Measurements from ENCODE around the gene RAB3C.
"Not testable (repeated sequence)": the region's sequence is repeated elsewhere in the genome, so short reads cannot be mapped to it uniquely, and the experiment has no call there.

The RAB3C gene, protein sequence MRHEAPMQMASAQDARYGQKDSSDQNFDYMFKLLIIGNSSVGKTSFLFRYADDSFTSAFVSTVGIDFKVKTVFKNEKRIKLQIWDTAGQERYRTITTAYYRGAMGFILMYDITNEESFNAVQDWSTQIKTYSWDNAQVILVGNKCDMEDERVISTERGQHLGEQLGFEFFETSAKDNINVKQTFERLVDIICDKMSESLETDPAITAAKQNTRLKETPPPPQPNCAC

DNA sequence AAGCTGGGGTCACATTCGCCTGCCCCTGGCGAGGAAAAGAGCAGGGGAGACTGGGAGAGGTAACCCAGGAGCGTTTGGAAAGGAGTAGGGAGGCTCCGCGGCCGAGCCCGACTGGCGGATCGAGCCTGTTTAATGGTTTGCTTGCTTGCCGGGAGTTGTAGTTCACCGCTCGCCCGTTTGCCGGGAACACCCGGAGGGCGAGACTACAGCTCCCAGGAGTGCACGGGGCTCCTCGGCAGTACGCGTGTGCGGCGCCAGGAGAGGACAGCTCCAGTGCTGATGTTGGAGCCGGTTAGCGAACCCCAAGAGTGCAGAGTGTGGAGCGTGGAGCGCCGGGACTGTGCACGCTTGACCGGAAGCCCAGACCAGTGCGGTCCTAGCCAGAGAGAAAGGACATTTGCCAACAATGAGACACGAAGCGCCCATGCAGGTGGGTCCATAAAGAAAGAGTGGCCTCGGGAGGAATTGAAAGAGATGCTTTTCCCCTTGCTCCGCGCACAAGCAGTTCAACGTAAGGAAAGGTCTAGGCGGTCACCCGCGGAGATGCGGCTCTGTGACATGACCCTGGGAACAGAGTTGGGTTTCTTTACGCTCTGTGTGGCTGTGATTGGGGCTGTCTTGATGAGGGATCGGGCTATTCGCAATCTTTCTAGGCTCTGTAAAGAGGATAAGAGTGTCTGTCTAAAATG is at the start of gene RAB3C:
TSS of gene RAB3C (plus strand) at position 273 of the 689 bp plus-strand sequence. CDS start at position 407, 134 bp downstream.
- peak; percentile 96 for DNase-seq

DNA sequence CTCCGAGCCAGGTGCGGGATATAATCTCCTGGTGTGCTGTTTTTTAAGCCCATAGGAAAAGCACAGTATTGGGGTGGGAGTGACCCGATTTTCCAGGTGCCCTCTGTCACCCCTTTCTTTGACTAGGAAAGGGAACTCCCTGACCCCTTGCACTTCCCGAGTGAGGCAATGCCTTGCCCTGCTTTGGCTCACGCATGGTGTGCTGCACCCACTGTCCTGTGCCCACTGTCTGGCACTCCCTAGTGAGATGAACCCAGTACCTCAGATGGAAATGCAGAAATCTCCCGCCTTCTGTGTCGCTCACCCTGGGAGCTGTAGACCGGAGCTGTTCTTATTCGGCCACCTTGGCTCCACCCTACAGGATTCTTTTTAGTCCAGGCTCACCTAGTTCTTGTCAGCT is 40.9 kb upstream of the RAB3C start:
- DNase-seq = not testable (repeated sequence)

DNA sequence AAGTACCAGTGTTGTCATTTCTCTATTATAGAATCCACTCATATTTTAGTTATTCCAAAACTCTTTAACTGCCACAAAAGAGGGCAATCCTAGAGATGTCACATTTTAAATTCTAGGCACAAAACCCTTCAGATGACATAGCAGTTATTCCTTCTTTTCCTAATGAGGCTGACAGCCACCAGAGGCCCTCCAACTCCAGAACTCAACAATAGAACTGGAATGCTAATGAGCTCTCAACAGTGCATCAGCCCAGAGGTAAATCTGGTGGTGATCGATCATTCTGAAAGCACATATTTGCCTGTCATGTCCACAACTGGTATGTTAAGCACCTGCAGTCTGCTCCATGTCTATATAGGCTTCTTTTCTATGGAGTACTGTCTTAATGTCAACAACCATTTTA is 40.2 kb upstream of the RAB3C start:
- no peak for DNase-seq

DNA sequence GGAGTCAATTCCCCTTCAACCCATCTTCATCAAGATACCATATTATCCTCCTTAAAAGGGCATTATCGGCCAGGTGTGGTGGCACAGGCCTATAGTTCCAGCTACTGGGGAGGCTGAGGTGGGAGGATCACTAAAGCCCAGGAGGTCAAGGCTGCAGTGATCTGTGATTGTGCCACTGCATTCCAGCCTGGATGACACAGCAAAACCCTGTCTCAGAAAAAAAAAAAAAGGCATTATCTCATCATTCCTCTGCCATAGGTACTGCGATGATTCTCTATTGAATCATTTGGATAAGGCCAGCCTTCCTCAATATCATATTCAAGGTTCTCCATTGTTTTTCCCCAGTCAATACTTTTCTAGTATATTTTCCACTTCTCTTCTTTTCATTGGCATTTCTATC is 39.2 kb upstream of the RAB3C start:
- no peak for DNase-seq

DNA sequence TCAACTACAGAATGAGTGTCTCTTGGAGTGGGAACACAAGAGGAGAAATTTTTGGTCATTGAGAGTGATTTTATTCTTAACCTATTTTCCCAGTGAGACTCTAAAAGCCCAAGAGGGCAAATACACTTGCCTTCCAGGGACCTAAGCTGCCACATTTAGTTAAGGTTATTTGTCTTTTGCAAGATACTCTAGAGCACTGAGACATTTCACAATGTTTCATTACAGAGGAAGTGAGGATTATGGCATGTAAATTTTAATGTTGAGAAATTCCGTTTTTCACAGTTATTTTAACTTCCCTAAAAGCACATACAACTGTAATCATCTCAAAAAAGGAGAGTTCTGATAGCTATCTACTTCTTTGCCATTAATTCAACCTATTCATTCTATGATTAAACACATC is 38.7 kb upstream of the RAB3C start:
- peak; percentile 91 to 92 for DNase-seq

DNA sequence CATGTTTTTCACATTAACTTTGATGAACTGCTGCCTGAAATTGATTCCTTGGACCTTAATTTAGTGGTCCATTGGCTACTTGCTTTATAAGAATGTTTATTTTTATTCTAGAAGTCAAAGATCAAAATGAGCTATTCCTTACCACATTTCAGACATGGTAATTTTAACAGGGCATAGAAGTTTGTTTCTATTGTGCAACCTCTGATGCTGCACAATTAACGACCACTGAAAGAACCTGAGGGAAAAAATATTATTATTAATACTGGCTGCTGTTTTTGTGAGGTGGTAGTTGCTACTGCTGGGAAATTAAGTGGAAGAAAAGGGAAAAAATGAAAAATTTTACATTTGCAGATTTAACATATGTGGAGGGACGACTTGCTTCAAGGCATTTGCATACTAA is 37.9 kb upstream of the RAB3C start:
- peak in 1 of 2 experiments; percentile 10 for DNase-seq

DNA sequence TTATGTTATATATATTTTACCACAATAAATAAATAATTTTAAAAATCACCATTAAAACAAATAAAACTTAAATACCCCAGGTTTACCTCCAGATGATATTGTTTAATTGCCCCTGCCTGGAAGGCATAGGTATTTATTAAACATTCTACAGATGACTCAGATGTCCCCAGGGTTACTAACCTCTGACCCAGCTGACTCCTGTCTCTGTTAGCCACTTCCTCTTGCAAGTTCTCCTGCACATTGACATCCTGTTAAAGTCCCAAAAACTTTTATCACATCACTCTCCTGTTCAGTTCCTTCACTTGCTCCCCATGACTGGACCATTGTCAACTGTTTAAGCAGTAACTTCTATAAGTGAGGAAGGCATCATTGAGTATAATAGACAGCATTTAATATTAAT is 37.0 kb upstream of the RAB3C start:
- DNase-seq = peak; percentile 81 to 84

DNA sequence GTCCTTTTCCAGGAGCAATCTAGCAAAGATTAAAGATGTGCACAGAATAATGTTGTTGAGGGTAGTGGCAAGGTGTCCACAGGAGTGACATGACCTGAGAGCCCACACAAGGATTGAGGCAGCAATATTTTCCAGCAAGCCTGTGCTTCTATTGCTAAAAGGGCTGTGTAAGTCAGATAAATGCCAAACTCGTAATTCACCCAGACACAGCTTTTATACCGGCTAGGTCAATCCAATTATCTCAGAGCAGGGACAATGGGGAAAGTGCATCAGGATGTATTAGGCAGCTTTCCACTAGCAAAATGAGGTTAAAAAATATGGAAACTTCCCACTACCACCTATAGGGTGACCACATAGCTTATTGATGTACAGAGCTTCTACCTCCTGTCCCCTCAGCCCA is 34.8 kb upstream of the RAB3C start:
- no peak for DNase-seq

DNA sequence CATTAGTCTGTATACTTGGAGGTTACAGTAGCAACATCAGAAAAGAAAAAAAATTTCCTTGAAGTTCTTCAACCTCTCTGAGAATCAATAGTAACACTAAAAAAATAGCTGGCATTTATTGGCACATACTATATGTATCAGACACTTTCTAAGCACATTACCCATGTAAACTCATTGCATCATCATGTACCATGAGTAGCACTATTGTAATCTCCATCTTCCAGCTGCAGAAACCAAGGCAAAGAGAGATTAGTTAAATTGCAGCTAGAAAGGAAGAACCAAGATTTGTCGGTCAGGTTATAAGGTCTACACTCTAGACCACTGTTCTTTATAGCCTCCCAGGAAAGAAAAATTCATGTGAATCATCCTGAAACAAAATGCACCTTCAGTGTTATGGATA is 31.4 kb upstream of the RAB3C start:
- no peak for DNase-seq

DNA sequence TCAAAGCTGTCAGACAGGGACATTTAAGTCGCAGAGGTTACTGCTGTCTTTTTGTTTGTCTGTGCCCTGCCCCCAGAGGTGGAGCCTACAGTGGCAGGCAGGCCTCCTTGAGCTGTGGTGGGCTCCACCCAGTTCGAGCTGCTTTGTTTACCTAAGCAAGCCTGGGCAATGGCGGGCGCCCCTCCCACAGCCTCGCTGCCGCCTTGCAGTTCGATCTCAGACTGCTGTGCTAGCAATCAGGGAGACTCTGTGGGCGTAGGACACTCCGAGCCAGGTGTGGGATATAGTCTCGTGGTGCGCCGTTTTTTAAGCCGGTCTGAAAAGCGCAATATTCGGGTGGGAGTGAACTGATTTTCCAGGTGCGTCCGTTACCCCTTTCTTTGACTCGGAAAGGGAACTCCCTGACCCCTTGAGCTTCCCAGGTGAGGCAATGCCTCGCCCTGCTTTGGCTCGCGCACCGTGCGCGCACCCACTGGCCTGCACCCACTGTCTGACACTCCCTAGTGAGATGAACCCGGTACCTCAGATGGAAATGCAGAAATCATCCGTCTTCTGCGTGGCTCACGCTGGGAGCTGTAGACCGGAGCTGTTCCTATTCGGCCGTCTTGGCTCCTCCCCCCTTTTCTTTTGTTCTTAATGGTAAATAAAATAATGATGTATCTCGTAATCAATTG is 25.1 kb upstream of the RAB3C start:
- DNase-seq = not testable (repeated sequence)

DNA sequence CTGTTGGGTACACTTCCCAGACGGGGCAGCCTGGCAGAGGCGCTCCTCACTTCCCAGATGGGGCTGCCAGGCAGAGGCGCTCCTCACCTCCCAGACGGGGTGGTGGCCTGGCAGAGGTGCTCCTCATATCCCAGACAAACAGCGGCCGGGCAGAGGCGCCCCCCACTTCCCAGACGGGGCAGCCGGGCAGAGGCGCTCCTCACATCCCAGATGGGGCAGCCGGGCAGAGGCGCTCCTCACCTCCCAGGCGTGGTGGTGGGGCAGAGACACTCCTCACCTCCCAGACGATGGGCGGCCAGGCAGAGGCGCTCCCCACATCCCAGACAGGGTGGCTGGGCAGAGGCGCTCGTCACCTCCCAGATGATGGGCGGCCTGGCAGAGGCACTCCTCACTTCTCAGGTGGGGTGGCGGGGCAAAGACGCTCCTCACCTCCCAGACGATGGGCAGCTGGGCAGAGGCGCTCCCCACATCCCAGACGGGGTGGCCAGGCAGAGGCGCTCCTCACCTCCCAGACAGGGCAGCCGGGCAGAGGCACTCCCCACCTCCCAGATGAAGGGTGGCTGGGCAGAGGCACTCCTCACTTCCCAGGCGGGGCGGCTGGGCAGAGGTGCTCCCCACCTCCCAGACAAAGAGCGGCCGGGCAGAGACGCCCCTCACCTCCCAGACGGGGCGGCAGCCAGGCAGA is 19.7 kb upstream of the RAB3C start:
- DNase-seq = not testable (repeated sequence)

DNA sequence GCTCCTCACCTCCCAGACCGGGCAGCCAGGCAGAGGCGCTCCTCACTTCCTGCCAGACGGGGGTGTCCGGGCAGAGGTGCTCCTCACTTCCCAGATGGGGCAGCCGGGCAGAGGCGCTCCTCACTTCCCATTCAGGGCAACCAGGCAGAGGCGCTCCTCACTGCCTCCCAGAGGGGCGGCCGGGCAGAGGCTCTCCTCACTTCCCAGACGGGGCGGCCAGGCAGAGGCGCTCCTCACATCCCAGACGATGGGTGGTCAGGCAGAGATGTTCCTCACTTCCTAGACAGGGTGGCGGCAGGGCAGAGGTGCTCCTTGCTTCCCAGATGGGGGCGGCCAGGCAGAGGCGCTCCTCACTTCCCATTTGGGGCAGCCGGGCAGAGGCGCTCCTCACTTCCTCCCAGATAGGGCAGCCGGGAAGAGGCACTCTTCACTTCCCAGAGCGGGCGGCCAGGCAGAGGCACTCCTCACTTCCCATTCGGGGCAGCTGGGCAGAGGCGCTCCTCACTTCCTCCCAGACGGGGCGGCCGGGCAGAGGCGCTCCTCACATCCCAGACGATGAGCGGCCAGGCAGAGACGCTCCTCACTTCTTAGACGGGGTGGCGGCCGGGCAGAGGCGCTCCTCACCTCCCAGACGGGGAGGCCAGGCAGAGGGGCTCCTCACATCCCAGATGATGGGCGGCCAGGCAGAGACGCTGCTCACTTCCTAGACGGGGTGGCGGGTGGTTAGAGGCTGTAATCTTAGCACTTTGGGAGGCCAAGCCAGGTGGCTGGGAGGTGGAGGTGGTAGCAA is 18.6 kb upstream of the RAB3C start:
- not testable (repeated sequence) for DNase-seq

DNA sequence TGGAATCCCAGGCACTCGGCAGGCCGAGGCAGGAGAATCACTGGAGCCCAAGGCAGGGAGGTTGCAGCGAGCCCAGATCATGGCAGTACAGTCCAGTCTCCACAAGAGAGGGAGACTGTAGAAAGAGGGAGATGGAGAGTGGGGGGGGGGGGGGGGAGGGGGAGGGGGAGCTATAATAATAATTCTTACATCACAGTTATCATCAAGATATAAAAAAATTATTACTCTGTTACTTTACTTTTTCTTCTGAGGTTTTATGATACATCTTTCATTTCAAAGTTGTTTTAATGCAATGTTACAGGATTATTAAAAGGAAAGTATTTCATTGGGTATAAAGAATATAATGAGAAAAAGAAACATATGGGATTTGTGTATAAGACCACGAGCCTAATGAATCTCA is 17.8 kb upstream of the RAB3C start:
- no peak for DNase-seq

DNA sequence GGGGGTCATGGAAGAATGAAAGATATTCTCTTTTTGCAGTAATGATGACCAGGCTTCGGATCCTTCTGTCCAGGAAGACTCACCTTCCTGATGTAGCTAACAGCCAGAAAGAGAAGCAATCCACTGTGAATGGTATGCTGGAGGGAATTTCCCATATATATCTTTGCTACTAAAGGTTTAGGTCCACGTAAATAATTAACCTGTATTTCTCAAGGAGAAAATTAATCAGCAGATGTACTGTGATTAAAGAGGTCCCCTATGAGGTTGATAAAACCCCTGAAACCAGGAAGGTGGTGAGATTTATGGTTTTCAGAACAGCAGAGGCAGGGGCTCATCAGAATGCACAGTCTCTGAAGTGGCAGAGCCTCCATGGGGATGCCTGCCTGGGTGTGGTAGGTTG is 11.4 kb upstream of the RAB3C start:
- DNase-seq = no peak

DNA sequence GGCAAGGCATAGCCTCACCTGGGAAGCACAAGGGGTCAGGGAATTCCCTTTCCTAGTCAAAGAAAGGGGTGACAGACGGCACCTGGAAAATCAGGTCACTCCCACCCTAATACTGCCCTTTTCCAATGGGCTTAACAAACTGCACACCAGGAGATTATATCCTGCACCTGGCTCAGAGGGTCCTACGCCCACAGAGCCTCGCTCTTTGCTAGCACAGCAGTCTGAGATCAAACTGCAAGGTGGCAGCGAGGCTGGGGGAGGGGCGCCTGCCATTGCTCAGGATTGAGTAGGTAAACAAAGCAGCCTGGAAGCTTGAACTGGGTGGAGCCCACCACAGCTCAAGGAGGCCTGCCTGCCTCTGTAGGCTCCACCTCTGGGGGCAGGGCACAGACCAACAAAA is 9.9 kb upstream of the RAB3C start:
- not testable (repeated sequence) for DNase-seq

DNA sequence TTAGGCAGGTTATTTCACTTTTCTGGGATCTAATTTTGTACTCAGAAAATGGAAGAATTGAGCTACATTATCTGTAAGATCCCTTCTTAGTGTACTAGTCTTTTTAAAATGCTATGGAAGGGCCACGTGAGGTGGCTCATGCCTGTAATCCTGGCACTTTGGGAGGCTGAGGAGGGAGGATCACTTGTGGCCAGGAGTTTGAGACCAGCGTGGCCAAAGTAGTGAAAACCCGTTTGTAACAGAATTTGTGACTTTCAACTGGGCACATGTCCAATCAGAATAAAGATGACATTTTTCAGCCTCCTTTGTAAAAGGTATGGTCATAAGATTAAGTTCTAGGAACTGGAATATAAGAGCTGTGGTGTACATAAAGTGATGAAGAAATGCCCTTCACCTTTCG is 3.1 kb upstream of the RAB3C start:
- DNase-seq = no peak

DNA sequence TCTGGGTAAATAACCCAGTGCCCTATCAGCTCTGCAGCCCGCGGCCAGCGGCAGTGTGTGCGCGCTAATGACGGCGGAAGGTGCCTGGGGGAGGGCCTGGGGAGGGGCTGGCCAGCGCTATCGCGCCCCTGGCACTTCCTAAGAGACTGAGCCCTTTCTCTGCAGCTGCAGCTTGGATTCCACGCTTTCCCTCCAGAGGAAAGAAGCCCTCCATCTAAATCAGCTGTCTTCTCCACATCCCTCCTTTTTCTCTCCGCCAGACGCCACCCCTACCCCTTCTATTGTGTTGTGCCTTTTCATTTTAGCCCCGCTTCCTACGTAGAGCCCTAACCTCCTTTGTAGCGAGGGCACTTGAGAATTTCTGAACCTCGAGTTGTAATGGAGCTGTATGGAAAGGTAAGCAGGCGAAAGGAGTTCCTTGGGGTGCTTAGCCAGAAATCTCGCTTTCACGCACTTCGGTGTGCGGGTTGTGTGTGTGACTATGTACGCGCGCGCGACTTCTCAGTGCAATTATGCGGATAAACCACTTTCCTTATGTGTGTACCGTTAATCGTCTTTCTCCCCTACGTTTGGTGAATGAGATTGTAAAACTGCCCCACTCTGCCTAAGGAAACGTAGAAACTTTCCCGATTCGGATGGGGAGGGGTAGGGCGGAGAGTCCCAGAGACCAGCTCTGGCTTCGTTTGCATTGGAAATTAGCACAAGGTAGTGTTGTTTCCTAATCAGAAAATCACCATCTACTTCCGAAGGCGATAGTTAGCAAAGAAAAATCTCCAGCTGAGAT is 664 bp upstream of the RAB3C start:
- peak; percentile 13 to 47 for DNase-seq

DNA sequence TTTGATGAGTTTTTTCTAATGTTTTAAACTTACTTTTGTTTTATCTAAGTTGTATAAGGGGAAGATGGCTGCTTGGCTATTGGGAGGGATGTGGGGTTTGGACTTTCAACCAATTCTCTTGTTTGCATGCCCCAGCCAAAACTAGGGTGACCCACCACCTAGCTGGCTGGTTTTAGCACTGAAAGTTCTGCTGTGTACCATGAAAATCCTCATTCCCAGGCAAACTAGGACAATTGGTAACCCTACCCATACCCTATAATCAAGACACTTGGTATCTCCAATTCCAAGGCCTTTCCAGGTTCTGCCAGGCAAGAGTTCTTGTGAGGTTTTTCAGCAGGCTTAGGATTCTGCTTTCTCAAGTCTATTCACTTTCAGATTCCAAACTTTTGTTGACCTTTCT is 13.1 kb downstream of the RAB3C start:
- no peak for DNase-seq

DNA sequence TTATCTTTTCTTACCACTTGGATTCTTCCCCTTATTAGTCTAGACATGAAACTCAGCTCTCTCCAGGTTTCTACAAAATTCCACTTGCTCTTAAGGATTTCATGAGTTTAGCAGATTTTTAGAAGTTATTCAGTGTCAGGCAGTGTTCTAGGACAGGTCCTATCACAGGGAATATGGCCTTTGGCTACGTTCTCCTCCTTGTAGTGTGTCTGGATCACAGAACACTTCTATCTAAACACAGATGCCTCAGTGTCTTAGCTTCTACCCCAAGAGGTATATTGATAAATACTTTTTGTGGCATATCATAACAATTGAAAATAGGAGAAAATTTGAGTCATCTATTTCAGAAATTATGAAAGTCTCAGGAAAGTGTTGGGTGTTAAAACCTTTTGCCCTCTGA is 15.6 kb downstream of the RAB3C start:
- no peak for DNase-seq

DNA sequence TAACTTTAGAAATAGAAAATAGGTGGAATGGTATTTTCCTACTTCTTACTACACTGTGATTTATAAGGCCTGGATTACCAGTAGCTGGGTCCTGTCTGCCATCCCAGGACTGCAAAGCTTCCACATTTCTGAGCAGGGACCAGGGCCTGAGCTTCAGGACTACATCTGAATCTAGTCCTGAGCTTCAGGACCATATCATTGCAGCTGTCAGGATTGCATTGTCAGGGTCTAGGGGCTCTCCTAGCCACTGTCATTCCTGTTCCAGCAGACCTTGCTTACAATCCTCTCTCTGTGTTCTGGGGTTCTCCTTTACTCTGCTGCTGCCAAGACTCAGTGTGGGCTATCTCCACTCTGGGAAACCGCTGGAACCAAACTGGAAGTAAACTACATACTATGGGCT is 16.3 kb downstream of the RAB3C start:
- DNase-seq = no peak

DNA sequence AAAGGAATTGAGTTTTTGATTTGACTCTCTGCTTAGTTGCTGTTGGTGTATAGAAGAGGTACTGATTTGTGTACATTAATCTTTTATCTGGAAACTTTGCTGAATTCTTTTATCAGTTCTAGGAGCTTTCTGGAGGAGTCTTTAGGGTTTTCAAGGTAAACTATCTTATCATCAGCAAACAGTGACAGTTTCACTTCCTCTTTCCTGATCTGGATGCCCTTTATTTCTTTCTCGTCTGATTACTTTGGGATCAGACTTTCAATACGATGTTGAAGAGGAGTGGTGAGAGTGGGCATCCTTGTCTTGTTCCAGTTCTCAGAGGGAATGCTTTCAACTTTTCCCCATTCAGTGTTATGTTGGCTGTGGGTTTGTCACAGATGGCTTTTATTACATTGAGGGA is 17.7 kb downstream of the RAB3C start:
- DNase-seq = not testable (repeated sequence)

DNA sequence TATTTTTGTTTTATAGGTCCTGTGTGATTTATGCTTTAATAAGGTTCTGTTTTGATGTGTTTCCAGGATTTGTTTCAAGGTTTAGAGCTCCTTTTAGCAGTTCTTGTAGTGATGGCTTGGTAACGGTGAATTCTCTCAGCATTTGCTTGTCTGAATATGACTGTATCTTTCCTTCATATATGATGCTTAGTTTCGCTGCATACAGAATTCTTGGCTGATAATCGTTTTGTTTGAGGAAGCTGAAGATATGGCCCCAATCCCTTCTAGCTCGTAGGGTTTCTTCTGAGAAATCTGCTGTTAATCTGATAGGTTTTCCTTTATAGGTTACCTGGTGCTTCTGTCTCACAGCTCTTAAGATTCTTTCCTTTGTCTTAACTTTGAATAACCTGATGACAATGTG is 20.0 kb downstream of the RAB3C start:
- not testable (repeated sequence) for DNase-seq

All from Kasumi-1 (cell line).